Epithelial cell of esophagus (primary cell): ENCODE results near the gene CACNA2D2.
A peak's percentile ranks its signal among the peaks of the same experiment; 100 is the strongest.

Source experiments
- DNase-seq: peaks from one replicate; pipeline ENCODE4 v3.0.0; 2010; ENCODE audit warnings: low read depth
- H3K4me3 ChIP-seq: 2 replicates; pipeline ENCODE4 v1.5.1; 2011; ENCODE audit warnings: mild to moderate bottlenecking, low read length, control low read depth
- TF ChIP-seq, protein P1 (sequence below): IDR thresholded peaks from 2 replicates; pipeline ENCODE4 v1.5.1; 2011; ENCODE audit warnings: low read depth, mild to moderate bottlenecking, low read length, control low read depth, inconsistent platforms; ENCODE audit not compliant: insufficient read depth; ENCODE audit errors: missing control alignments

The CACNA2D2 gene

DNA sequence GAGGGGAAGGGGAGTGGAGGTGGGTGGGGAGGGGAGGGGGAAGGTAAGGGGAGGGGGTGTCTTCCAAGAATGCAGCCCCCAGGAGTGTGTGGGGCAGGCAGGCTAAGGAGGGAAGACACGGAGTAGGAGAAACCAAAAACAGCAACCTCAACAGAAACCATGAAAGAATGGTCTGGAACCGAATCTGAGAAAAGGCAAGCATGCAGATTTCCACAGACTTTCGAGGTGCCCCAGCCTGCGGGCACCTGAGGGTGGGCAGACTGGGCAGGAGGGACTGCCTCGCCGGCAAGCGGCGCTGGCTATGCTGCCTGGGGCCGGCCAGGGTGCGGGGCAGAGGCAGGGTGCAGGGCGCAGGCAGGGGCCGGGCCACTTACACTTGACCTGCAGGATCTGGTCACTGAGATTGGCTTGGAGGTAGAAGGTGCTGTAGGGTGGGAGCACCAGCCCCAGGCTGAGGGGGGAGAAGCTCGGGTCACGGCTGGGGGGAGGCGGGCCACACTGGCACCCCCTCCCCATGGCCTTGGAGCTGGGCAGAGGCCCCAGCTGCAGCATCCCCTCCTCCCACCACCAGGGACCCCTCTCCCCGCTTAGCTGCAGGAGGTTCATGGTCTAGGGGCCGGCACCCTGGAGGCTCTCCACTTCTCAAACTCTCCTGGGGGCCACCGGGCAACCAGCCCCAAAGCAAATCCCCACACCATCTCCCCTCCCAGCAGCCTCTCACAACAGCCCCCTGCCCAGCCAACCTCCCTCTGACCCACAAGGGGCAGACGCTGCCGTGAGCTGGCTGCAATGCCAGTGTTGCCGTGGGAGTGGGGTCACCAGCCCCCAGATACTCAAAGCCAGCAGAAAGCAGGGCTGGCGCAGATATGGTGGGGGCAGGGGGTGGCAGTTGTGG is 128.8 kb downstream of the CACNA2D2 start:
- no peak overlapping the region for H3K4me3 ChIP-seq
- TF ChIP-seq, protein P1, sequence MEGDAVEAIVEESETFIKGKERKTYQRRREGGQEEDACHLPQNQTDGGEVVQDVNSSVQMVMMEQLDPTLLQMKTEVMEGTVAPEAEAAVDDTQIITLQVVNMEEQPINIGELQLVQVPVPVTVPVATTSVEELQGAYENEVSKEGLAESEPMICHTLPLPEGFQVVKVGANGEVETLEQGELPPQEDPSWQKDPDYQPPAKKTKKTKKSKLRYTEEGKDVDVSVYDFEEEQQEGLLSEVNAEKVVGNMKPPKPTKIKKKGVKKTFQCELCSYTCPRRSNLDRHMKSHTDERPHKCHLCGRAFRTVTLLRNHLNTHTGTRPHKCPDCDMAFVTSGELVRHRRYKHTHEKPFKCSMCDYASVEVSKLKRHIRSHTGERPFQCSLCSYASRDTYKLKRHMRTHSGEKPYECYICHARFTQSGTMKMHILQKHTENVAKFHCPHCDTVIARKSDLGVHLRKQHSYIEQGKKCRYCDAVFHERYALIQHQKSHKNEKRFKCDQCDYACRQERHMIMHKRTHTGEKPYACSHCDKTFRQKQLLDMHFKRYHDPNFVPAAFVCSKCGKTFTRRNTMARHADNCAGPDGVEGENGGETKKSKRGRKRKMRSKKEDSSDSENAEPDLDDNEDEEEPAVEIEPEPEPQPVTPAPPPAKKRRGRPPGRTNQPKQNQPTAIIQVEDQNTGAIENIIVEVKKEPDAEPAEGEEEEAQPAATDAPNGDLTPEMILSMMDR: no peak
- DNase-seq: no peak

DNA sequence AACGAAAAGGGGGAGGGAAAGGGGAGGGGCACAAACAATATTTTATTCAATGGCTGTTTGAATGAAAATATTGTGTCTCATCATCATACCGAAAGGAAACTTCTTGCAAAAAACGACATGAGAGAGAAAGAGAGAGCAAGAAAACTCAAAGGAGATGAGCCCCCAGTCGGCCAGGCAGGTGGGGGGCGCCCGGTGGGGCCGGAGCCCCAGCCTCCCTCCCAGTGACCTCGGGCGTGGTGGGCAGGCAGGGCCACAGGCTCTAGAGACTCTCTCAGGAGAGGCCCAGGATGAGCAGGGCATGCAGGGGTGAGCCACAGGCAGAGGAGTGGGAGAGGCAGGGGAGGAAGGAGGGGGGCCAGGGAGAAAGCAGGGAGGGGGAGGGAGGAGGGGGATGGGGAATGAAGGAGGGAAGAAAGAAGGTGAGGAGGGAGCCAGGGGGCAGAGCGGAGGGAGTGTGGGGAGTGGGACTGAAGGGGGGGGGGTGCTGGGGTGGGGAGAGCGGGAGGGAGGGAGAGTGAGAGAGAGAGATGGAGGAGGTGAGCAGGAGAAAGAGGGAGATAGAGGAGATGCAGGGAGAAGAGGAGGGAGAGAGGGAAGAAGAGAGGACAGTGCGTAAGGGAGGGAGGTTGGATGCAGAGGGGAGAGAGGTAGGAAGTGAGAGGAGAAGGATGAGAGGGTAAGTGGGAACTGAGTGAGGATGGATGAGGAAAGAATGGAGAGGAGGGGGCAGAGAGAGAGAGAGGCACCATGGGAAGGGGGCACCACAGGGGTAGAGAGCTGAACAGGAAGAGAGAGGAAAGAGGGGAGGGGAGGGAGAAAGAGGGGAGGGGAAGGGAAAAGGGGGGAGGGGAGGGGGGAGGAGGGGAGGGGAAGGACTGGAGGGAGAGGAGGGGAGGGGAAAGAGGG is 130.0 kb downstream of the CACNA2D2 start:
- H3K4me3 ChIP-seq: no peak overlapping the region
- no peak for DNase-seq

DNA sequence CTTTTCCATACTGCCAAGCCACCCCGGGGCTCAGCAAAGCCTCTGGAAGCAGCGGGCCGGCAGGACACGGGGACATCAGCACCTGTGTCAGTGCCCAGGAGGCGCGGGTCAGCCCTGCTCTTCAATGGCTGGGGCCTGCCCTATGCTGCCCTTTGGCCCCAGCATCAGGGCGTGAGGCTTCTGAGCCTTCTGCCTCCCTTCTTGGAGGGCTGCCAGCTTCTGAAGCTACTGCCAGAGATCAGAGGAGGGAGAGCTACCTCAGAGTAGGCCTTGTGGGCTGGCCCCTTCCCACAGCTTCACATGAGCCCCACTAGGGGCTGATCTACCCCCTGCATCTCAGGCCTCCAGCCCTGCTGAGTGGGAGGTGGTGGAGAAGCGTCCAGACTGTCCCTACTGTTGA is 131.1 kb downstream of the CACNA2D2 start:
- TF ChIP-seq, protein P1: no peak
- H3K4me3 ChIP-seq: no peak overlapping the region
- no peak for DNase-seq

More for the DNA sequence above, 130.0 kb downstream of the CACNA2D2 start:
- TF ChIP-seq, protein P1: no peak

DNA sequence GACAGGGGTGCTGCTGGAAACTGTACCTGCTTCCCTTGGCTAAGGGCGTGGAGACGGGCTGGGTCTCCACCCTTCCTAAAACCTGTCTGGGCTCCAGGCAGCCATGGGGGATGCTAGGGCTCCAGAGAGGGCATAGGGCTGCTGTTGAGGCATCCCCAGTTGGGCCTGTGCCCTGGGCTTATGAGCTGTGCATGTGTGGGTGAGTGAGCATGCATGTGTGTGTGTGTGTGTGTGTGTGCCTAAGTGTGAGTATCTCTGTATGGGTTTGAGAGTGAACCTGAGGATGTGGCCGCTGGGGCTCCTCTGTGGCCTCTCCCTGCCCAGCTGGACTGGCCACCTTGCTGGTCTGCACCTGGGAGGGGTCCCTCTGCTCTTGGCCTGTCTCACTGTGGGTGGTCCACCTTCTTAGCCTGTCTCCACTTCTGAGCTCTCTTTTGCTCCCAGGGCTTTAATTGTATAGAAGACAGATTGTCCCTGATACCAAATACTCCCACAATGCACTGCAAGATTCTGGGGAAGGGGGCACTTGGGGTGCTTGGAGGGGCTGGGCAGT is 132.2 kb downstream of the CACNA2D2 start:
- DNase-seq: peak; percentile 36
- TF ChIP-seq, protein P1: no peak
- H3K4me3 ChIP-seq: no peak overlapping the region

DNA sequence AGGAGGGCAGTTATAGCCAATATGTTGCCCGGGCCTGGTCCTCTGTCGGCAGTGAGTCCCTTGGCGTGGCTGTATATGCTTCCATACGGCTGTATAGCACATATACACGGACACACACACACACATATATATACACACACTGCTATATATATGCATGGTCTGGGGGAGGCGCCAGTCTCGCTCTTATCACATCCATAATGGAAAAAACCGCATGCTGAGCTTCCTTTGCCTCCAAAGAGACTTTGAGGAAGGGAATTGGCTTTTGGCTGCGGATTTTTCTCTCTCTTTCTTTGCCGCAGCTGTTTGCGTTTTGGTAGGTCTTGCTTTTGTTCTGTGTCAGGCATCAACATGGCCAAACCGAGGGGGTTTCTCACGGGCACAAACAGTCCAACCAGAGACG is 132.8 kb downstream of the CACNA2D2 start:
- no peak overlapping the region for H3K4me3 ChIP-seq

DNA sequence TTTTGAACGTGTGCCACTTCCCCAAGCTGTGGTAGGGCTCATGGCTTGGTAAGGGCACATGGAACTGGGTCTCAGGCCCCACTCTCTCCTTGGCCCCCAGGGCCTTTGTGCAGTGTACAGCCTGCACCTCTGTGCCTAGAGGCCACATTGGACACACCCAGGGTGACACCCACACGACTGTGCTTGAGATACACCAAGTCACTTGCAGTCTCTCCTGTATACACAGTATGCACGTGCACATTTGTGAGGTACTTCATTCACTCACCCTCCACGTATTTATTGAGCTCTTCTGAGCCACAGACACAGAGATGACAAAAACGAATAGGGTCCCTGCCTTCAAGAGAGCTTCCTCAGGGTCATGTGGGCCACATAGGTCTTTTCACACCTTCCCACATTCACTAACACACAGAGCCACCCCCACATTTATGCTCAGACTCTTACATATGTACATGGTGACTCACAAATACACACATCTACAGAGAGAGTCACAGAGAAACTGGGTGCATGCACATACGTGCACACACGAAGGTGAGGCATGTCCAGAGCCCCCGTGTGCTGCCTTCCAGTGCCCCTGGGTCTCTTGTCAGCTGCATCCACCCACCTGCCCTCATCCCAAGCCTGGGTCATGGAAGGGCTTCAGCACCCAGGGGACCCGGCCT is 134.3 kb downstream of the CACNA2D2 start:
- peak; percentile 65 for DNase-seq
- H3K4me3 ChIP-seq: no peak overlapping the region
- TF ChIP-seq, protein P1: no peak

More for the DNA sequence above, 132.8 kb downstream of the CACNA2D2 start:
- TF ChIP-seq, protein P1: peak; percentile 36
- DNase-seq: peak; percentile 42
